WTC11 (cell line): ENCODE measurements around the gene KLHL13. TPM values are rescaled to one million over a fixed set of nuclear protein-coding genes. Genes with fewer than 3 reads are reported as not detected.
"Not testable (repeated sequence)": the region's sequence is repeated elsewhere in the genome, so short reads cannot be mapped to it uniquely, and the experiment has no call there.

ENCODE experiments used
- ATAC-seq: fragments of 200-7000 bp; cut with Tn5 transposase; 2 replicates; pipeline ENCODE4 v1.10.0; 2021; ENCODE audit warnings: mild to moderate bottlenecking, moderate library complexity
- CTCF ChIA-PET: fragments of 300-600 bp; sonication (Branson Sonifier 250); formaldehyde crosslinking; loops from one replicate; lab custom pipeline; 2021; ENCODE audit warnings: antibody characterized with exemption; lab: Charles Lee
- POLR2A ChIA-PET: fragments of 350-600 bp; sonication (Branson Sonifier 250); formaldehyde crosslinking; loops from one replicate; lab custom pipeline; 2021; ENCODE audit warnings: antibody characterized with exemption; lab: Charles Lee
- DNase-seq: peaks from one replicate; pipeline ENCODE4 v3.0.0; 2021; ENCODE audit warnings: low spot score
- H3K27ac Mint-ChIP-seq: 2 replicates; pipeline ENCODE4 v1.8.0; 2021; ENCODE audit warnings: mixed read lengths
- H3K27me3 Mint-ChIP-seq: 2 replicates; pipeline ENCODE4 v1.8.0; 2021; ENCODE audit warnings: low read depth, mild to moderate bottlenecking, moderate library complexity, mixed read lengths
- H3K36me3 Mint-ChIP-seq: 2 replicates; pipeline ENCODE4 v1.8.0; 2021; ENCODE audit warnings: mixed read lengths
- H3K4me1 Mint-ChIP-seq: 2 replicates; pipeline ENCODE4 v1.8.0; 2022; ENCODE audit warnings: mixed read lengths
- H3K4me3 Mint-ChIP-seq: 2 replicates; pipeline ENCODE4 v1.8.0; 2021; ENCODE audit warnings: mild to moderate bottlenecking, moderate library complexity, mixed read lengths
- H3K9me3 Mint-ChIP-seq: 2 replicates; pipeline ENCODE4 v1.8.0; 2021; ENCODE audit warnings: mixed read lengths
- ATF1 ChIP-seq: sonication (generic); formaldehyde crosslinking; IDR thresholded peaks from 2 replicates; pipeline ENCODE4 v1.8.1; 2023; ENCODE audit warnings: mild to moderate bottlenecking, moderate library complexity, missing genetic modification reagents
- CBFB ChIP-seq: sonication (generic); formaldehyde crosslinking; IDR thresholded peaks from 2 replicates; pipeline ENCODE4 v1.8.1; 2022; ENCODE audit warnings: mild to moderate bottlenecking, low read depth, missing genetic modification reagents
- CREM ChIP-seq: sonication (generic); formaldehyde crosslinking; IDR thresholded peaks from 2 replicates; pipeline ENCODE4 v1.8.1; 2022; ENCODE audit warnings: mild to moderate bottlenecking, missing genetic modification reagents, moderate library complexity
- CTCF ChIP-seq: fragments of 200-600 bp; IDR thresholded peaks from 2 replicates; pipeline ENCODE4 v1.8.0; 2022; ENCODE audit warnings: antibody characterized with exemption
- ELF4 ChIP-seq: sonication (generic); formaldehyde crosslinking; IDR thresholded peaks from 2 replicates; pipeline ENCODE4 v1.8.1; 2022; ENCODE audit warnings: low read depth, mild to moderate bottlenecking, moderate library complexity, missing genetic modification reagents
- IRF2 ChIP-seq: sonication (generic); formaldehyde crosslinking; IDR thresholded peaks from 2 replicates; pipeline ENCODE4 v1.8.0; 2022; ENCODE audit warnings: low read depth, missing genetic modification reagents, borderline replicate concordance
- JAZF1 ChIP-seq: fragments of 250-450 bp; sonication (Bioruptor Pico); IDR thresholded peaks from 2 replicates; pipeline ENCODE4 v1.9.0; 2021; ENCODE audit warnings: moderate library complexity, mild to moderate bottlenecking, inconsistent platforms
- NFE2L1 ChIP-seq: sonication (generic); formaldehyde crosslinking; IDR thresholded peaks from 2 replicates; pipeline ENCODE4 v1.8.1; 2023; ENCODE audit warnings: missing genetic modification reagents
- NR1H2 ChIP-seq: sonication (generic); formaldehyde crosslinking; IDR thresholded peaks from 2 replicates; pipeline ENCODE4 v1.9.0; 2021; ENCODE audit warnings: mild to moderate bottlenecking, moderate library complexity, missing genetic modification reagents
- PRDM15 ChIP-seq: sonication (generic); formaldehyde crosslinking; IDR thresholded peaks from 2 replicates; pipeline ENCODE4 v1.8.0; 2022; ENCODE audit warnings: missing genetic modification reagents
- PREB ChIP-seq: sonication (generic); formaldehyde crosslinking; IDR thresholded peaks from 2 replicates; pipeline ENCODE4 v1.8.1; 2022; ENCODE audit warnings: mild to moderate bottlenecking, missing genetic modification reagents, moderate library complexity, borderline replicate concordance
- RORB ChIP-seq: fragments of 250-450 bp; sonication (Bioruptor Pico); IDR thresholded peaks from 2 replicates; pipeline ENCODE4 v1.9.0; 2021; ENCODE audit warnings: mild to moderate bottlenecking
- TEAD4 ChIP-seq: sonication (generic); formaldehyde crosslinking; IDR thresholded peaks from 2 replicates; pipeline ENCODE4 v1.8.0; 2022; ENCODE audit warnings: mild to moderate bottlenecking, missing genetic modification reagents
- ZNF121 ChIP-seq: sonication (generic); formaldehyde crosslinking; IDR thresholded peaks from 2 replicates; pipeline ENCODE4 v1.8.0; 2023; ENCODE audit warnings: missing genetic modification reagents
- ZNF138 ChIP-seq: sonication (generic); formaldehyde crosslinking; conservative IDR thresholded peaks from 2 replicates; pipeline ENCODE4 v1.8.1; 2022; ENCODE audit warnings: mild to moderate bottlenecking, moderate library complexity, missing genetic modification reagents
- ZNF219 ChIP-seq: sonication (generic); formaldehyde crosslinking; IDR thresholded peaks from 2 replicates; pipeline ENCODE4 v1.8.0; 2023; ENCODE audit warnings: missing genetic modification reagents, mild to moderate bottlenecking, borderline replicate concordance
- ZNF263 ChIP-seq: sonication (generic); formaldehyde crosslinking; IDR thresholded peaks from 2 replicates; pipeline ENCODE4 v1.8.1; 2022; ENCODE audit warnings: low read depth, mild to moderate bottlenecking, moderate library complexity, missing genetic modification reagents
- ZNF317 ChIP-seq: sonication (generic); formaldehyde crosslinking; IDR thresholded peaks from 2 replicates; pipeline ENCODE4 v1.8.1; 2023; ENCODE audit warnings: low read depth, mild to moderate bottlenecking, moderate library complexity, missing genetic modification reagents, borderline replicate concordance
- total RNA-seq: library from RNA; stranded (reverse); gene quantifications from 3 replicates; pipeline ENCODE4 v1.2.3, GENCODE V29; 2021
- TF ChIP-seq, protein P1 (sequence below): sonication (generic); formaldehyde crosslinking; IDR thresholded peaks from 2 replicates; pipeline ENCODE4 v1.8.1; 2023; ENCODE audit warnings: mild to moderate bottlenecking, missing genetic modification reagents
- TF ChIP-seq, protein P2 (sequence below): sonication (generic); formaldehyde crosslinking; conservative IDR thresholded peaks from 2 replicates; pipeline ENCODE4 v1.8.1; 2022; ENCODE audit warnings: mild to moderate bottlenecking, missing genetic modification reagents
- TF ChIP-seq, protein P3 (sequence below): sonication (generic); formaldehyde crosslinking; IDR thresholded peaks from 2 replicates; pipeline ENCODE4 v1.8.0; 2023; ENCODE audit warnings: missing genetic modification reagents
- TF ChIP-seq, protein P4 (sequence below): sonication (generic); formaldehyde crosslinking; IDR thresholded peaks from 2 replicates; pipeline ENCODE4 v1.8.1; 2023; ENCODE audit warnings: mild to moderate bottlenecking, missing genetic modification reagents, moderate library complexity

KLHL13 gene
- total RNA-seq, 1 experiment from 2014 or later, result 7.7 TPM

DNA sequence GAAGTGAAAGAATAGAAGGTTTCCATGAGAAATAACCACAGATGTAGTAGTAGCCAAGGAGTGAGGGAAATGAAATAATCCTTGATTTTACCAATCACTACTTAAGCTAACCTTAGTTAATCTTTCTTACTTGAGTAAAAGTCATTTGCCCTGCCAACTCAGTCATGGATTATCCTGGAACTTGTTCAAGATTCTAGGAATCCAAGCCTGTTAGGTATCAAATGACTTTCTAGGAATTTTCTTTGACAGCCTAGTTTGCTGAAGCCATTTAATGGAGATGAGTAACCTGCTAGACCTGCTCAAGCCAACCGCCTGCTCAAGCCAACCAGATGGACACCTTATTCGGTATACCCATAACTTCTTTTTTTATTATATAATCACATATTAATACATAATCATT is 180.5 kb downstream of the KLHL13 start:
- ATAC-seq (no peak), DNase-seq (no peak)
- no peaks in the 10 kb centered on the region for H3K4me1 Mint-ChIP-seq
- H3K27me3 Mint-ChIP-seq, result no peaks in the 10 kb centered on the region
- H3K4me3 Mint-ChIP-seq, result no peak overlapping the region
- POLR2A ChIA-PET, result no interaction called here
- H3K27ac Mint-ChIP-seq, result no peak overlapping the region
- CTCF ChIA-PET, result no interaction called here
- no peak for TF ChIP-seq CREM (CRISPR knock-in tag)
- no peak for TF ChIP-seq JAZF1 (CRISPR knock-in tag)
- TF ChIP-seq, protein P1, sequence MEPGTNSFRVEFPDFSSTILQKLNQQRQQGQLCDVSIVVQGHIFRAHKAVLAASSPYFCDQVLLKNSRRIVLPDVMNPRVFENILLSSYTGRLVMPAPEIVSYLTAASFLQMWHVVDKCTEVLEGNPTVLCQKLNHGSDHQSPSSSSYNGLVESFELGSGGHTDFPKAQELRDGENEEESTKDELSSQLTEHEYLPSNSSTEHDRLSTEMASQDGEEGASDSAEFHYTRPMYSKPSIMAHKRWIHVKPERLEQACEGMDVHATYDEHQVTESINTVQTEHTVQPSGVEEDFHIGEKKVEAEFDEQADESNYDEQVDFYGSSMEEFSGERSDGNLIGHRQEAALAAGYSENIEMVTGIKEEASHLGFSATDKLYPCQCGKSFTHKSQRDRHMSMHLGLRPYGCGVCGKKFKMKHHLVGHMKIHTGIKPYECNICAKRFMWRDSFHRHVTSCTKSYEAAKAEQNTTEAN (CRISPR knock-in tag), result no peak
- no peak for TF ChIP-seq IRF2 (CRISPR knock-in tag)
- no peak for TF ChIP-seq ZNF317 (CRISPR knock-in tag)
- no peak for TF ChIP-seq TEAD4 (CRISPR knock-in tag)
- TF ChIP-seq ATF1 (CRISPR knock-in tag), result no peak
- TF ChIP-seq, protein P2, sequence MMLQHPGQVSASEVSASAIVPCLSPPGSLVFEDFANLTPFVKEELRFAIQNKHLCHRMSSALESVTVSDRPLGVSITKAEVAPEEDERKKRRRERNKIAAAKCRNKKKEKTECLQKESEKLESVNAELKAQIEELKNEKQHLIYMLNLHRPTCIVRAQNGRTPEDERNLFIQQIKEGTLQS, result no peak
- TF ChIP-seq PREB (CRISPR knock-in tag), result no peak
- H3K9me3 Mint-ChIP-seq, result no peaks in the 10 kb centered on the region
- H3K36me3 Mint-ChIP-seq, result no peaks in the 10 kb centered on the region

- H3K4me1 Mint-ChIP-seq, ATAC-seq, H3K4me3 Mint-ChIP-seq, POLR2A ChIA-PET, H3K36me3 Mint-ChIP-seq, H3K27ac Mint-ChIP-seq, H3K9me3 Mint-ChIP-seq, CTCF ChIA-PET, DNase-seq, H3K27me3 Mint-ChIP-seq: not testable (repeated sequence)
These were observed 186.5 kb downstream of the KLHL13 start for GRCh38 chrX:117930116-117930515.

DNA sequence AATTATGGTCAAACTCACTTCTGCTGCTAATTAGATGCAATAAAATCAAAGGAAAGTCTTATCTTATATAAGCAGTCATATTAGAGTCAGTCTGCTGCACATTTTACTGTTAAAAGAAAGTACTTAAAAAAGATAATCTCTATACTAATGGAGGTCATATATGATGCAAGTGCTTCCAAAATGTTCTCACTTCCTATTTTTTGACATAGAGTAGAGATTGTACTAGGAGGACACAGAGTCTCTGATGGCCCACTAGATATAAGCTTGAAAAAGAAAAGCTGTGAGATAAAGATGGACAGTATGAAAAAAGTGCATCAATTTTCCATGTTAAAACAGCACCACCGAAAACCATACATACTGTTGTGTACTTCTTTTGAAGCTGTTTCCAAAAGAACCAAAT is 196.9 kb downstream of the KLHL13 start:
- no peak for DNase-seq
- Mint-ChIP-seq H3K4me3 (no peak overlapping the region), H3K27me3 (no peaks in the 10 kb centered on the region), H3K36me3 (no peaks in the 10 kb centered on the region), H3K9me3 (no peaks in the 10 kb centered on the region), H3K27ac (no peak overlapping the region), H3K4me1 (no peaks in the 10 kb centered on the region)
- ATAC-seq, result no peak
- ChIA-PET POLR2A (no interaction called here), CTCF (no interaction called here)
- no peak for TF ChIP-seq ZNF121 (CRISPR knock-in tag)
- TF ChIP-seq CTCF, result no peak
- no peak for TF ChIP-seq NFE2L1
- no peak for TF ChIP-seq NR1H2 (CRISPR knock-in tag)
- TF ChIP-seq RORB (CRISPR knock-in tag), result no peak
- no peak for TF ChIP-seq TEAD4 (CRISPR knock-in tag)
- TF ChIP-seq CBFB (CRISPR knock-in tag), result no peak
- TF ChIP-seq ZNF263, result no peak
- TF ChIP-seq, protein P3, sequence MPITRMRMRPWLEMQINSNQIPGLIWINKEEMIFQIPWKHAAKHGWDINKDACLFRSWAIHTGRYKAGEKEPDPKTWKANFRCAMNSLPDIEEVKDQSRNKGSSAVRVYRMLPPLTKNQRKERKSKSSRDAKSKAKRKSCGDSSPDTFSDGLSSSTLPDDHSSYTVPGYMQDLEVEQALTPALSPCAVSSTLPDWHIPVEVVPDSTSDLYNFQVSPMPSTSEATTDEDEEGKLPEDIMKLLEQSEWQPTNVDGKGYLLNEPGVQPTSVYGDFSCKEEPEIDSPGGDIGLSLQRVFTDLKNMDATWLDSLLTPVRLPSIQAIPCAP (CRISPR knock-in tag), result no peak
- no peak for TF ChIP-seq JAZF1 (CRISPR knock-in tag)
- TF ChIP-seq, protein P4, sequence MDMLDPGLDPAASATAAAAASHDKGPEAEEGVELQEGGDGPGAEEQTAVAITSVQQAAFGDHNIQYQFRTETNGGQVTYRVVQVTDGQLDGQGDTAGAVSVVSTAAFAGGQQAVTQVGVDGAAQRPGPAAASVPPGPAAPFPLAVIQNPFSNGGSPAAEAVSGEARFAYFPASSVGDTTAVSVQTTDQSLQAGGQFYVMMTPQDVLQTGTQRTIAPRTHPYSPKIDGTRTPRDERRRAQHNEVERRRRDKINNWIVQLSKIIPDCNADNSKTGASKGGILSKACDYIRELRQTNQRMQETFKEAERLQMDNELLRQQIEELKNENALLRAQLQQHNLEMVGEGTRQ (CRISPR knock-in tag), result no peak
- TF ChIP-seq ELF4, result no peak
- no peak for TF ChIP-seq ZNF138 (CRISPR knock-in tag)
- no peak for TF ChIP-seq ZNF219 (CRISPR knock-in tag)
- TF ChIP-seq PRDM15, result no peak
- TF ChIP-seq ZNF317 (CRISPR knock-in tag), result no peak
